WI38 (cell line): ENCODE measurements around the gene C14orf132.

Experiments used
- H3K4me3 ChIP-seq: 2 replicates; pipeline ENCODE4 v1.5.1; 2011; ENCODE audit warnings: low read depth, mild to moderate bottlenecking, control low read depth, low read length
- CTCF ChIP-seq: IDR thresholded peaks from 2 replicates; pipeline ENCODE4 v1.5.1; 2012; ENCODE audit warnings: low read depth, mild to moderate bottlenecking, control low read depth, low read length

The C14orf132 gene

DNA sequence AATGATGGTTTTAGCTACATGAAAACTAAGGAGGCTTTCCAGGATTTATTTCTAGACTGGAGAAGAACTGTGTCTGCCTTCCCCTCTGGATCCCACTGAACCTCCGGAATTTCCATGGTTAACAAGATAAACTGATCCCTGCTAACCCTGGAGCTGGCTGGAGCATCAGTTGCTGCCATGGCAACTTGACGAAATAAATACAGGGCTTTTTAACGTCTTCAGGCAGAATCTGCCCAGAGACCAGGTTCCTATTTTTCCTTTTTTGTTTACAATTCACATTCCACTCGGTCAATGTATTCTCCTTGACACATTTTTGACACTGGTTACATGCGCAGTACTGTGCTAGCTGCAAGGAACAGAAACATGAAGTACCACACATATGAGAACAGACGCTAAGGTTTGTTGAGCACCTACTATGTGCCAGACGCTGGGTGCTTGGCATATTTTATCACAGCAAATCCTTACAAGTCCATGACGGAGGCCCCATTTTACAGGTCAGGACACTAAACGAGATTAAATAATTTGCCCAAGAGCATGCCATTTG lies 1.7 kb downstream of the C14orf132 start:
- peak overlapping the region; percentile 81 for H3K4me3 ChIP-seq
- TF ChIP-seq CTCF = no peak

- TF ChIP-seq CTCF = no peak
- H3K4me3 ChIP-seq = no peak overlapping the region
Observed at GRCh38 chr14:96042248-96042930, 3.2 kb downstream of the C14orf132 start.

- no peak for TF ChIP-seq CTCF
- H3K4me3 ChIP-seq = no peak overlapping the region
Observed at GRCh38 chr14:96046630-96047029, 7.5 kb downstream of the C14orf132 start.

DNA sequence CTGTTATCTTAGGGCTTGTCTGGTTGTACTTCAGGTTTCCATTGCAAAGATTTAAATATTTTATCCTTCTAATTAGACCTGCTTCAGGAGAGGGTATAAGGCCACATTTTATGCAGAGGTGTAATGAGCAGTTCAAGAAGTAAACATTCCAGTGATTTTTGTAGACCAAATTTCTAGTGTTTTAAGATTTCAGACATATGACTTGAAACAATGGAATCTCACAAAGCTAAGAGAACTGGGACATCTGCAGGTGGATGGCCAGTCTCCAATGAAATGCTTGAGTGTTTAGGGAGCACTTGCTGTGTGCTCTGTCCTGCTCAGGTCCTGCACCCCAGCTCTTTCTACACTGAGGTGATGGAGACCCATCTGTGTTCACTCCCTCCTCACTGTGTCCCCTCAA lies 7.9 kb downstream of the C14orf132 start:
- no peak for TF ChIP-seq CTCF
- H3K4me3 ChIP-seq = no peak overlapping the region

GRCh38 chr14:96049932-96050331 lies 10.8 kb downstream of the C14orf132 start:
- H3K4me3 ChIP-seq = no peak overlapping the region
- TF ChIP-seq CTCF = no peak

- H3K4me3 ChIP-seq = no peak overlapping the region
- no peak for TF ChIP-seq CTCF
Observed at GRCh38 chr14:96050482-96050881, 11.3 kb downstream of the C14orf132 start.

- H3K4me3 ChIP-seq = no peak overlapping the region
- TF ChIP-seq CTCF = no peak
Observed at GRCh38 chr14:96051231-96051630, 12.1 kb downstream of the C14orf132 start.
